ENCODE results near the gene SPDYE1. TPM values are rescaled to one million over a fixed set of nuclear protein-coding genes. Genes with fewer than 3 reads are reported as not detected.
A peak's percentile ranks its signal among the peaks of the same experiment; 100 is the strongest.
"Not testable (repeated sequence)": the region's sequence is repeated elsewhere in the genome, so short reads cannot be mapped to it uniquely, and the experiment has no call there.

The SPDYE1 gene
- total RNA-seq, 1 experiment from 2014 or later = not detected

- TF ChIP-seq AFF4 (CRISPR knock-in tag; IDR thresholded peaks at IDR 0.05; ENCODE audit: borderline replicate concordance) = no peak
Measured at GRCh38 chr7:43960933-43961332, 36.8 kb upstream of the SPDYE1 start (continued).

- H3K36me3 Mint-ChIP-seq; H3K27me3 Mint-ChIP-seq (ENCODE audit: low read depth); POLR2A ChIA-PET; ATAC-seq; H3K4me3 Mint-ChIP-seq; H3K9me3 Mint-ChIP-seq; H3K27ac Mint-ChIP-seq; CTCF ChIA-PET; H3K4me1 Mint-ChIP-seq; DNase-seq (ENCODE audit: low spot score): not testable (repeated sequence)
Measured at GRCh38 chr7:43966392-43966791, 31.3 kb upstream of the SPDYE1 start.

GRCh38 chr7:43968172-43969040, 29.3 kb upstream of the SPDYE1 start:
- POLR2A ChIA-PET; H3K4me1 Mint-ChIP-seq; H3K9me3 Mint-ChIP-seq; H3K27ac Mint-ChIP-seq; CTCF ChIA-PET; H3K27me3 Mint-ChIP-seq (ENCODE audit: low read depth); H3K4me3 Mint-ChIP-seq; H3K36me3 Mint-ChIP-seq; DNase-seq (ENCODE audit: low spot score): not testable (repeated sequence)
- peak; percentile 38; the same call in 1 of the 2 replicates for ATAC-seq

- H3K36me3 Mint-ChIP-seq; H3K4me3 Mint-ChIP-seq; H3K27ac Mint-ChIP-seq; H3K4me1 Mint-ChIP-seq; H3K27me3 Mint-ChIP-seq (ENCODE audit: low read depth); ATAC-seq; H3K9me3 Mint-ChIP-seq; POLR2A ChIA-PET; DNase-seq (ENCODE audit: low spot score): not testable (repeated sequence)
- CTCF ChIA-PET = interaction anchor here (0.6 kb wide), 1 partner anchor 9 kb away, joined by 4 read pairs; no protein-coding TSS in a partner anchor
Measured at GRCh38 chr7:43969586-43969985, 28.1 kb upstream of the SPDYE1 start.

- H3K4me1 Mint-ChIP-seq; CTCF ChIA-PET; H3K27me3 Mint-ChIP-seq (ENCODE audit: low read depth); H3K9me3 Mint-ChIP-seq; DNase-seq (ENCODE audit: low spot score); H3K36me3 Mint-ChIP-seq; ATAC-seq; H3K27ac Mint-ChIP-seq; H3K4me3 Mint-ChIP-seq; POLR2A ChIA-PET: not testable (repeated sequence)
Measured at GRCh38 chr7:43970698-43971097, 27.0 kb upstream of the SPDYE1 start.

GRCh38 chr7:43974033-43974573, 23.6 kb upstream of the SPDYE1 start:
- H3K9me3 Mint-ChIP-seq; ATAC-seq; DNase-seq (ENCODE audit: low spot score); H3K27me3 Mint-ChIP-seq (ENCODE audit: low read depth); H3K4me1 Mint-ChIP-seq; H3K27ac Mint-ChIP-seq; H3K36me3 Mint-ChIP-seq; H3K4me3 Mint-ChIP-seq; POLR2A ChIA-PET: not testable (repeated sequence)
- CTCF ChIA-PET = interaction anchor here (0.6 kb wide), 1 partner anchor 45 kb away, joined by 3 read pairs; no protein-coding TSS in a partner anchor

- not testable (repeated sequence) for H3K4me3 Mint-ChIP-seq, H3K4me1 Mint-ChIP-seq
- CTCF ChIA-PET = interaction anchor here (0.6 kb wide), 1 partner anchor 45 kb away, joined by 3 read pairs; no protein-coding TSS in a partner anchor
Measured at GRCh38 chr7:43974725-43975482, 22.8 kb upstream of the SPDYE1 start.

More at GRCh38 chr7:43974725-43975482, 22.8 kb upstream of the SPDYE1 start:
- DNase-seq (ENCODE audit: low spot score); H3K9me3 Mint-ChIP-seq; H3K27me3 Mint-ChIP-seq (ENCODE audit: low read depth); H3K36me3 Mint-ChIP-seq; ATAC-seq; H3K27ac Mint-ChIP-seq; POLR2A ChIA-PET: not testable (repeated sequence)
